ENCODE data around the gene DOCK10.
"Not testable (repeated sequence)": the region's sequence is repeated elsewhere in the genome, so short reads cannot be mapped to it uniquely, and the experiment has no call there.

GRCh38 chr2:224917246-224917645, 125.0 kb downstream of the DOCK10 start:
- TF ChIP-seq POLR2A, CTCF (IDR thresholded peaks at IDR 0.05): not testable (repeated sequence)

All from suprapubic skin (tissue), 3 donors.